ENCODE measurements around the gene ITGB3. TPM values are rescaled to one million over a fixed set of nuclear protein-coding genes. Genes with fewer than 3 reads are reported as not detected.

ITGB3 gene
- total RNA-seq, 4 donors from 2014 or later, result 102 to 260 (median 149) TPM

DNA sequence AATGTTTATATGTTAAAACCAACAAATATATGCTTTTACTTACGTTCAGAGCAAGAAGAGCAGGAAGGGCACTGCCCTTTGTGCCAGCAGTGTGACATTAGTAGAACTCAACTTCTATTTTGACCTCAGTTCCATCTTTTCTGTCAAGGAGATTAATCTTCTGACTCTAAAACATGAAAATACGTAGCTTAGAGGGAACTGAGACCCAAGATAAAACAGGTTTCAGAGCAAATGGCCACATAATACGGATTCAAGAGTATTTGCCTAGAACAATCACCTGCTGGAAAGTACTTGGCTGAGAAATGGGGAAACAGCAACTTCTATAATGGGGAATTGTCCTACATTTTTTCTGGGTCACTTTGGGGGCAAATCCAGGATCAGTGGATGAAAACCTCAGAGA lies 22.3 kb upstream of the ITGB3 start:
- Histone ChIP-seq H3K4me3 (replicated peaks in 1 of 3) (no peak overlapping the region), H3K9me3 (no peaks in the 10 kb centered on the region), H3K4me1 (peaks cover 26 to 39% of the 10 kb centered on the region in 2 donors), H3K36me3 (no peaks in the 10 kb centered on the region), H3K27ac (peak overlapping the region; percentile 85 to 97 (median 93)), H3K27me3 (no peaks in the 10 kb centered on the region)
- WGBS, 2 donors, result 43 to 51% methylated on average over 3 of the region's 3 CpGs
- no peak for TF ChIP-seq POLR2A (IDR thresholded peaks at IDR 0.05)
- TF ChIP-seq, protein P1, sequence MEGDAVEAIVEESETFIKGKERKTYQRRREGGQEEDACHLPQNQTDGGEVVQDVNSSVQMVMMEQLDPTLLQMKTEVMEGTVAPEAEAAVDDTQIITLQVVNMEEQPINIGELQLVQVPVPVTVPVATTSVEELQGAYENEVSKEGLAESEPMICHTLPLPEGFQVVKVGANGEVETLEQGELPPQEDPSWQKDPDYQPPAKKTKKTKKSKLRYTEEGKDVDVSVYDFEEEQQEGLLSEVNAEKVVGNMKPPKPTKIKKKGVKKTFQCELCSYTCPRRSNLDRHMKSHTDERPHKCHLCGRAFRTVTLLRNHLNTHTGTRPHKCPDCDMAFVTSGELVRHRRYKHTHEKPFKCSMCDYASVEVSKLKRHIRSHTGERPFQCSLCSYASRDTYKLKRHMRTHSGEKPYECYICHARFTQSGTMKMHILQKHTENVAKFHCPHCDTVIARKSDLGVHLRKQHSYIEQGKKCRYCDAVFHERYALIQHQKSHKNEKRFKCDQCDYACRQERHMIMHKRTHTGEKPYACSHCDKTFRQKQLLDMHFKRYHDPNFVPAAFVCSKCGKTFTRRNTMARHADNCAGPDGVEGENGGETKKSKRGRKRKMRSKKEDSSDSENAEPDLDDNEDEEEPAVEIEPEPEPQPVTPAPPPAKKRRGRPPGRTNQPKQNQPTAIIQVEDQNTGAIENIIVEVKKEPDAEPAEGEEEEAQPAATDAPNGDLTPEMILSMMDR (IDR thresholded peaks at IDR 0.05), result no peak
- DNase-seq, result no peak
- intact Hi-C loops (cut with DNase I), result loop anchor here (10.0 kb wide), 1 partner anchor 393 kb away; no protein-coding TSS in a partner anchor

DNA sequence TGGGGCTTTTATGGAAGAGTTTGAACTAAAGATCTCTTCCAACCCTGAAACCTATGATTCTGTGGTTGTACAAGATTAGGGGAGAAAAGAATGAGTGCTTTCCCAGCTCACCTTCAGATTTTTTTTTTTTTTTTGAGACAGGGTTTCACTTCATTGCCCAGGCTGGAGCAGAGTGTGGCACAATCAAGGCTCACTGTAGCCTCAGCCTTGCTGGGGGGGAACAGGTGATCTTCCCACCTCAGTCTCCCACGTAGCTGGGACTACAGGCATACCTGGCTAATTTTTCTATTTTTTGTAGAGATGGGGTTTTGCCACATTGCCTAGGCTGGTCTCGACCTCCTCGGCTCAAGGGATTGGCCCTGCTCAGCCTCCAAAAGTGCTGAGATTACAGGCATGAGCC lies 21.8 kb upstream of the ITGB3 start:
- intact Hi-C loops (cut with DNase I), result loop anchor here (10.0 kb wide), 1 partner anchor 393 kb away; no protein-coding TSS in a partner anchor
- no peak overlapping the region for H3K4me3 ChIP-seq (replicated peaks in 1 of 3)
- no peaks in the 10 kb centered on the region for H3K36me3 ChIP-seq
- DNase-seq, result peak; percentile 59 to 62
- H3K9me3 ChIP-seq, result no peaks in the 10 kb centered on the region
- peaks cover 24 to 36% of the 10 kb centered on the region in 2 donors for H3K4me1 ChIP-seq
- 44 to 49% methylated on average over 3 of the region's 3 CpGs for WGBS, 2 donors
- peak overlapping the region; percentile 85 to 97 (median 93) for H3K27ac ChIP-seq
- H3K27me3 ChIP-seq, result no peaks in the 10 kb centered on the region
- no peak for TF ChIP-seq POLR2A (IDR thresholded peaks at IDR 0.05)
- TF ChIP-seq, protein P1 (IDR thresholded peaks at IDR 0.05), result no peak

DNA sequence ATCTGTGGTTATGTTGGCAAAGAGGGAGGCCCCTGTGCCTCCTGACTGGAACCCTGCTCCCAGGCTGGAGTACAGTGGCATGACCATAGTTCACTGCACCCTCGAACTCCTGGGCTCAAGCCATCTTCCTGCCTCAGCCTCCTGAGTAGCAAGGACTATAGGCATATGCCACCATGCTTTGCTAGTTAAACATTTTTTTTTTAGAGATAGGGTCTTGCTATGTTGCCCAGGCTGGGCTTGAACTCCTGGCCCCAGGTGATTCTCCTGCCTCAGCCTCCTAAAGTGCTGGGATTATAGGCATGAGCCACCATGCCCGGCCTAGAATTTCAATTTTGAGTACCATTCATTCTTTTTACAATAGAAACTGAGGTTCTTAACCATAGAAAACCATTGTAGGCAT lies 21.2 kb upstream of the ITGB3 start:
- 90 to 92% methylated on average over 2 of the region's 2 CpGs for WGBS, 2 donors
- DNase-seq, result no peak
- Histone ChIP-seq H3K4me1 (peaks cover 24 to 36% of the 10 kb centered on the region in 2 donors), H3K27me3 (no peaks in the 10 kb centered on the region), H3K9me3 (no peaks in the 10 kb centered on the region), H3K27ac (peak overlapping the region; percentile 85 to 97 (median 93)), H3K4me3 (replicated peaks in 1 of 3) (no peak overlapping the region), H3K36me3 (no peaks in the 10 kb centered on the region)
- intact Hi-C loops (cut with DNase I), result loop anchor here (10.0 kb wide), 1 partner anchor 392 kb away; no protein-coding TSS in a partner anchor
- TF ChIP-seq, protein P1 (IDR thresholded peaks at IDR 0.05), result no peak
- no peak for TF ChIP-seq POLR2A (IDR thresholded peaks at IDR 0.05)

DNA sequence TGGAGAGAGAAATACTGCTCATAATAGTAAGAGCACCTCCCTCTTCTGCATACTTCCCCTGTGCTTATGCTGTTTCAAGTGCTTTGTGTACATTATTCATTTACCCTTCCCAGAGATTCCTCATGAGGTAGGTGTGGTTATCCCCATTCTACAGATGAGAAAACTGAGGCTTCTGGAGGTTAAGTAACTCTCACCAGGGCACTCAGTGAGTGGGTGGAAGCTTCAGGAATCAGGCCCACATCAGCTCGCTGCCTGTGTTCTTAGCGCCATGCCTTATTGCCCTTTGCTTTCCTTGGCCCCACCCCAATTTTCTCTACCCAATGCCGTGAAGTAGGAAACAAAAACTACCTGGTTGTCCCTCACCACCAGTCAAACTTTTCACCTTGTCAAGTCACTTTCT lies 18.1 kb upstream of the ITGB3 start:
- Histone ChIP-seq H3K4me3 (replicated peaks in 1 of 3) (no peak overlapping the region), H3K27me3 (no peaks in the 10 kb centered on the region), H3K9me3 (no peaks in the 10 kb centered on the region), H3K27ac (peak overlapping the region in 2 of 3 donors; percentile 40 to 64), H3K4me1 (peaks cover 17 to 38% of the 10 kb centered on the region in 2 donors), H3K36me3 (no peaks in the 10 kb centered on the region)
- TF ChIP-seq, protein P1 (IDR thresholded peaks at IDR 0.05), result no peak
- TF ChIP-seq POLR2A (IDR thresholded peaks at IDR 0.05), result peak in 1 of 2 donors; percentile 24
- DNase-seq, result peak; percentile 59 to 66
- intact Hi-C loops (cut with DNase I), result loop anchor here (5.0 to 10.0 kb wide), 2 partner anchors 72 to 389 kb away; no protein-coding TSS in a partner anchor
- WGBS, 2 donors, result 44 to 60% methylated on average over 3 of the region's 3 CpGs

DNA sequence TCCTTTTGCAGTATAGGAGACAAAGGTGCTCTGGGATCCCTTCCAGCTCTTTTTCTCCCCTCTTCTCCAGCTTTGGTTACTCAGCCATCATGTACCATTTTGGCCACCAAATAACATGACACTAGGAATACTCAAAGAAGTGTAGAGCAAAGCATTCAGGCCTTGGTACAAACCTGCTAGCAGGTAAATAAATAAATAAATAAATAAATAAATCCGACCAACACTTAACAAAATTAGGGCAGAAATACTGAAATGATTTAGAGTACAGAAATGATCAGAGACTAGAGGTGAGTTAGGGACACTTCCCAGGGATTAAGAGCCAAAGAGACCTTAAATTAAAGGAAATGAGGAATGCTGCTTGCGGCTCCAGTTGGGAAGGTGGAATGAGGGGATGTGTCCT lies 17.7 kb upstream of the ITGB3 start:
- DNase-seq, result no peak
- H3K4me3 ChIP-seq (replicated peaks in 1 of 3), result no peak overlapping the region
- H3K27ac ChIP-seq, result peak overlapping the region in 1 of 3 donors; percentile 64
- H3K36me3 ChIP-seq, result no peaks in the 10 kb centered on the region
- intact Hi-C loops (cut with DNase I), result loop anchor here (5.0 to 10.0 kb wide), 2 partner anchors 71 to 389 kb away; no protein-coding TSS in a partner anchor
- H3K27me3 ChIP-seq, result no peaks in the 10 kb centered on the region
- 94 to 97% methylated on average over 2 of the region's 2 CpGs for WGBS, 2 donors
- no peaks in the 10 kb centered on the region for H3K9me3 ChIP-seq
- TF ChIP-seq, protein P1 (IDR thresholded peaks at IDR 0.05), result no peak
- no peak for TF ChIP-seq POLR2A (IDR thresholded peaks at IDR 0.05)
- H3K4me1 ChIP-seq, result peaks cover 14 to 38% of the 10 kb centered on the region in 2 donors

Data from thyroid gland (tissue), 4 donors.